Stimulated activated CD4-positive, alpha-beta T cell treated with anti-CD3 and anti-CD28 coated beads, Interleukin-2, amount 100 ng/mL, for 48 hours (primary cell): ENCODE data around the gene RSPH9.
A peak's percentile ranks its signal among the peaks of the same experiment; 100 is the strongest.
"Not testable (repeated sequence)": the region's sequence is repeated elsewhere in the genome, so short reads cannot be mapped to it uniquely, and the experiment has no call there.

ENCODE experiments used
- DNase-seq, 2 donors: peaks; one replicate each; pipeline ENCODE4 v3.0.0-alpha.2; 2020

RSPH9 gene

DNA sequence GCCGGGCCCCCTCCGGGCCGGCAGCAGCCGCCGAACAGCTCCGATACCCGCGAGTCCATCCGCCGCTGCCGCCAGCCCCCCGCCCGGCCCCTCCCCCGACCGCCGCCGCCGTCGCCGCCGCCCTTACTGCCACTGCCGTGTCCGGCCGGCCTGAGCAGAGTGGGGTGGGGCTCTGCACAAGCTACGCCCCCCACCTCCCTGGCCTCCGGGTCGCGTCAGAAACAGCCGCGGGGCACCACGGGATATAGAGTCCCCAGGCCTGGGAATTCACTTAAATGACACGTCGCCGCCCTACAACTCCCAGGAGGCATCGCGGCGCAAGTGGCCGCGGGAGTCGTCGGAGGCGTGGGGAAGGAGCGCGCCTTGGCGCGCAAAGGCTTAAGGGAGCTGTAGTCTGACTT is 15.7 kb upstream of the RSPH9 start, which contains the start of gene GTPBP2:
GTPBP2 (minus strand) TSS at position 161 of the 401 bp plus-strand sequence; CDS start at position 59, 102 bp downstream.
- peak; percentile 93 for DNase-seq

DNA sequence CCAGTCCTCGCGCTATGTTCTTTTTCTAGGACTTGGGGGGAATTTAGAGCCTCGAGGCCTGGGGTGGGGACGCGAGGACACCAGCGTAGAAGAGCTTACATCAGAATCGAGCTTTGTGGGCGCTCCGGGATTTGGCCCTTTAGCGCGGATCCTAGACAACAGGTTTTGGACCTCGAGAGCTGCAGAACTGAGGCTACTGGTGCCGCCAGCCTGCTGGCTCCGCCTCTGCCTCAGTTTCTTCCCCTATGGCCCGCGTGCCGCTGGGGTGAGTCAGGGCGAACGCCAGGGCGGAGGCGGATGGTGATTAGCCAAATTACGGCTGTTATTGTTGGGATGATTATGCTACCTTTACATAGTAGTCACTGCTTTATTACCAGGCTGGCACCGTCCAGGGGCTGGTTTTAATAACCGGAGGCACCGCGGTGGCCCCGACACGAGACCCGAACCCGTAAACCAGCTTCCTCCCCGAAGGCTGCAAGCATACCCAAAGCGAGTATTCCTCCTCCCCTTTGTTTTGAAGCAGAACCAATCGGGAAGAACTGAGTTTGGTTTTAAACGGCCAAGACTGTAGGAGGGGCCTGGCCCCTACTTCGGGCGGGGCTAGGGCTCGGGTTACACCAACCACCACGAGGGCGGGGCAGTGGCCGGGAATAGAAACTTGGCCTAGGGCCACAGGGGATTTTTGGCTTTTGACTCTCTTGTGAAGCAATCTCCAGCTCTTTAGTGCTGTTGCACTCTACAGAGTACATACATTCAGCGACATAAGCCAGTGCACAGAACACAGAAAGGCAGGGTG is 15.1 kb upstream of the RSPH9 start:
- peak; percentile 83 to 86 for DNase-seq

DNA sequence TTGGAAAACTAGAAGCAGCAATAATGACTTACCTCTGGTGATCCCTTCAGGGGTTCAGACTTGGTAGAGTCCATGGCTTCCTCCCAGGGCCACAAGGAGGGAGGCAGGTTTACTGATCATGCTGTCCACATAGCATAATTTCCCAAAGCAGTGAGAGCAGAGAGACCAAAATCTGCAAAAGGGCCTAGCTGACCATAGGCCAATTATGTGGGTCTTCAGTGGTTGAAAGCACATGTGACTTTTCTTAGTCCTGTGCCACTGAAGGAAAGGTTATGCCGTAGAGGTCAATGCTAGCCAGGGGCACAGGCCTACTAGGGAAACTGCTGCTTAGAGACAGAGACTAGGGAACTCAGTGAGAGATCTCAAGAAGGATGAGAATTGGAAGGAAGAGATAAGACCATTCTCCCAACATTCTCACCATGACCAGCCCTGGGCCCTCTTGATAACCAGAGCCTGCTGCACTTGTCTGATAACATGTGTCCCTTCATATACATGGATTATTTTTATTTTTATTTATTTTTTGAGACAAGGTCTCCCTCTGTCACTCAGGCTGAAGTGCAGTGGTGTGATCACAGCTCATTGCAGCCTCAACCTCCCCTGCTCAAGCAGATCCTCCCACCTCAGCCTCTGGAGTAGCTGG is 13.7 kb upstream of the RSPH9 start:
- no peak for DNase-seq

DNA sequence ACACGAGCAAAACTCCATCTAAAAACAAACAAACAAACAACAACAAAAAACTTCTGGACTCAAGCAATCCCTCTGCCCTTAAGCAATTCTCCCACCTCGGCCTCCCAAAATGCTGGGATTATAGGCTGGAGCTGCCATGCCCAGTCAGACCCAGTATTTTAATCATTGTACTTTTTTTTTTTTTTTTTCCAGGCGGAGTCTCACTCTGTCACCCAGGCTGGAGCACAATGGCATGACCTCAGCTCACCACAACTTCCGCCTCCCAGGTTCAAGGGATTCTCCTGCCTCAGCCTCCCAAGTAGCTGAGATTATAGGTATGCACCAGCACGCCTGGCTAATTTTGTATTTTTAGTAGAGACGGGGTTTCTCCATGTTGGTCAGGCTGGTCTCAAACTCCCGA is 11.8 kb upstream of the RSPH9 start:
- not testable (repeated sequence) for DNase-seq

DNA sequence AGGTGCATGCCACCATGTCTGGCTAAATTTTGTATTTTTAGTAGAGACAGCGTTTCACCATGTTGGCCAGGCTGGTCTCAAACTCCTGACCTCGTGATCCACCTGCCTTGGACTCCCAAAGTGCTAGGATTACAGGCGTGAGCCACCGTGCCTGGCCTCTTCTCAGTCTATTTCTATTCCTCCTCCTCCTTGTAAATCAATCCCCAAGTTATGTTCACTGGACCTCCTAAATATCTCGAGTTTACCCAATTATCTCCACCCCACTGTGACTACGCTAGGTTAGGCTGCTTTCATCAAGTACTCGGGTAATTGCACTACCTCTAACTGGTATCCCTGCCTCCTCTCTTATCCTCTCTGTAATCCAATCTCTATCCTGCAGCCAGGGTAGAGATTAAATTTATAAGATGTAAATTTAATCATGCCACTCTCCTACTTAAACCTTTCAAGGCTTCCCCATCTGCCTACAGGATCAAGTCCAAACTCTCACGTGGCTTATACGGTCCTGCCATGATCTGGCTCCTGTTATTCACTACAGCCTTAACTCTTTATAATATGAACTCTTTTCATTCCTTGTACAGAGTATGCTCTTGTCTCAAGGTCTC is 10.0 kb upstream of the RSPH9 start:
- no peak for DNase-seq

DNA sequence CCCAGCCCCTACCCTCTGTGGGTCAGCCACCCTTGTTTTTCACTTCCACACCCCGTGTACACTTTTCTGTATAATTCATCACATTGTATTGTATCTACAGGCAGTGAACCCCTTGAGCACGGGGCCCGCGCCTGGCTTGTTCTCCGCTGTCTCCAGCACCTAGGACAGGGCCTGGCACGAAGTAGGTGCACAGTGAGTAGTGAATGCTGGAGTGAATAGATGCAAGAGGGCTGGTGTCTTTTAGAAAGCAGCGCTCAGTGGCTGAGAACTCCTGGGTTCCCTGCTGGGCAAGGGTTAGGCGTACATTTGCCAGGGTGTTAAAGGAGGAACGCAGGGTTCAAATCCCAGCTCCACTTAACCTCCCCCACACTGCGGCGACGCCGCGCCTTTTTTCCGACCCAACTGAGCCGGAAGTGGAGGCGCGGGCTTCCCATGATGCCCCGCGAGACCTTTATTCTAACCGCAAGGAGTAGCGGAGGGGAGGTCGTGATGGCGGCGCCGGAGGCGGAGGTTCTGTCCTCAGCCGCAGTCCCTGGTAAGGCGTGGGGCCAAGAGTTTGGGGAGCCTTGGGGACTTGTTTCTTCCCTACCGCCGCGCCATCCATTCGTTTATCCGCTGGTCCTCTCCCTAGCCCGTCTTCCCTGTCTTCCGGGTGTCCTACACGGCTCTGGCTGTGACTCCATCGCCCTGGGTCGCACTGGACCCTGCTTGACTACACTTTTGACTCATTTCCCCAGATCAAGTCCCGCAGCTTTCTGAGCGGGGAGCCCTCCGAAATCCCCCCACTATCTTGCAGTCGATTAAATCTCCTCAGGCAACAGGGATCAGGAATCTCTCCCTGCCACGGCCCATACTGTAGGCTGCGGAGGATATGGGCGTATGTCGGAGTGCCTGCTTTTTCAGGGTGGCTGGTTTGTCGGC is 9.2 kb upstream of the RSPH9 start, which contains the start of gene MAD2L1BP:
MAD2L1BP (plus strand) TSS at position 454 of the 921 bp plus-strand sequence; CDS start at position 490, 36 bp downstream.
- DNase-seq = peak; percentile 79 to 86

DNA sequence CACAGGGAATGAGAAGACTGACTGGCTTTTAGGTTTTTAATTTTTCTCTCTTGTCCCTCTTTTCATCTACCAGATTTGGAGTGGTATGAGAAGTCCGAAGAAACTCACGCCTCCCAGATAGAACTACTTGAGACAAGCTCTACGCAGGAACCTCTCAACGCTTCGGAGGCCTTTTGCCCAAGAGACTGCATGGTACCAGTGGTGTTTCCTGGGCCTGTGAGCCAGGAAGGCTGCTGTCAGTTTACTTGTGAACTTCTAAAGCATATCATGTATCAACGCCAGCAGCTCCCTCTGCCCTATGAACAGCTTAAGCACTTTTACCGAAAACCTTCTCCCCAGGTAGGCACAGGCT is 8.6 kb upstream of the RSPH9 start:
- no peak for DNase-seq

DNA sequence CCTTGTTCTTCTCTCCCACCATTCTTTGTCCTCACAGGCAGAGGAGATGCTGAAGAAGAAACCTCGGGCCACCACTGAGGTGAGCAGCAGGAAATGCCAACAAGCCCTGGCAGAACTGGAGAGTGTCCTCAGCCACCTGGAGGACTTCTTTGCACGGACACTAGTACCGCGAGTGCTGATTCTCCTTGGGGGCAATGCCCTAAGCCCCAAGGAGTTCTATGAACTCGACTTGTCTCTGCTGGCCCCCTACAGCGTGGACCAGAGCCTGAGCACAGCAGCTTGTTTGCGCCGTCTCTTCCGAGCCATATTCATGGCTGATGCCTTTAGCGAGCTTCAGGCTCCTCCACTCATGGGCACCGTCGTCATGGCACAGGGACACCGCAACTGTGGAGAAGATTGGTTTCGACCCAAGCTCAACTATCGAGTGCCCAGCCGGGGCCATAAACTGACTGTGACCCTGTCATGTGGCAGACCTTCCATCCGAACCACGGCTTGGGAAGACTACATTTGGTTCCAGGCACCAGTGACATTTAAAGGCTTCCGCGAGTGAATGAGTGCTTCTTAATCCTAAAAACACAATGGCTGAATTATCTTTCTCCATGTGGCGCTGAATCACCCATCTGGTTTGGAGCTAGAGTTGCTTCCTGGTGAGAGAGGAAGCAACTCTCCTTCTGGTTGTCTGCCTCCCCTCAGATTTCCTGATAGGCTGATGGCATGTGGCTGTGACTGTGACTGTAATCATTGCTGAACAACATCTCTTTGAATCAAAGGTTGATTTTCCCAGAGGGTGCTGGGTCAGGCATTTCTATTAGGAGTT is 4.6 kb upstream of the RSPH9 start:
- no peak for DNase-seq

DNA sequence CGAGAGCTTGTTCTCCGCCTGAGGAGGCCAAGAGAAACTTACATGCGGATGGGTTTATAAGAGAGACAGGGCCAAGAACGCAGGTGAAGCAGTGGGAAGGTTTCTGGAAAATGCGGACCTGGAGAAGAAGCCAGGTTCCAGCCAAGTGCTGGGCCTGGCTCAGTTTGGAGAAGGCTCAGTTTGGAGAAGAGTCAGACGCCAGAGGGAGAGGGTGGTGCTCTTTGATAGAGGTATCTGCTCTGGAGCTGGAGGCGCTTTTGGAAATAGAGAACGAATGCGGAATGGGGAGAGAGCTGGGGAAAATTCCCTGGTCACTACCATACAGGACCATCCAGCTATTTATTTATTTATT is 753 bp downstream of the RSPH9 start:
- DNase-seq = no peak

DNA sequence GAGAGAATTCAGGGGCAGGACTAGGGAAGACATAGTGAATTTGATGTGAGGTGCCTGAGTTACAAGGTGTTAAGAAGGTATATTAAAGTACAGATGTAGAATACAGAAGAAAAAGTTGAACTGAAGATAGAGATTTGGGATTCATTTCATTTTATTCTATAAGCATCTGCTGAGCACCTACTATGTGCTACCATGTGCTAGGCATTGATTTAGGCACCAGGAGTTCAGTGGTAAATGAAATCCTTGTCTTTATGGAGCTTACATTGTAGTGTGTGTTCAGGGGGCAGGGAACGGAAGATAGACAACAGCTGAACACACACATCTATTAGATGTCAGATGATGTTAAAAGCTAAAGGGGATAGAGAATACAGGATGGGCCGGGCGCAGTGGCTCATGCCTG is 2.8 kb downstream of the RSPH9 start:
- DNase-seq = no peak

DNA sequence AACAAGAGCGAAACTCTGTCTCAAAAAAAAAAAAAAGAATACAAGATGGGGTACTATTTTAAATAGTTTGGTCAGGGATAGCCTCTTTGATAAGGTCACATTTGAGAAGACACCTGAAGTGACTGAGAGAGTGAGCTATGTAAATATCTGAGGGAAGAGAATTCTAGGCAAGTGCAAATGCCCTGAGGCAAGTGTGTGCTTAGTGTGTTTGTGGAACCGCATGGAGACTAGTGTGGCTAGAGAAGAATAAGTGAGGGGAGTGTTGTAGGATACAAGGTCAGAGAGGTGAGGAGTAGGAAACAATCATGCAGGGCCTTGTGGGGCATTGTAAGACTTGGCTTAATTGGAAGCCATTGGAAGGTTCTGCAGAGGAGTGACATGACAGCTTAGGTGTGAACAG is 3.4 kb downstream of the RSPH9 start:
- DNase-seq = no peak

DNA sequence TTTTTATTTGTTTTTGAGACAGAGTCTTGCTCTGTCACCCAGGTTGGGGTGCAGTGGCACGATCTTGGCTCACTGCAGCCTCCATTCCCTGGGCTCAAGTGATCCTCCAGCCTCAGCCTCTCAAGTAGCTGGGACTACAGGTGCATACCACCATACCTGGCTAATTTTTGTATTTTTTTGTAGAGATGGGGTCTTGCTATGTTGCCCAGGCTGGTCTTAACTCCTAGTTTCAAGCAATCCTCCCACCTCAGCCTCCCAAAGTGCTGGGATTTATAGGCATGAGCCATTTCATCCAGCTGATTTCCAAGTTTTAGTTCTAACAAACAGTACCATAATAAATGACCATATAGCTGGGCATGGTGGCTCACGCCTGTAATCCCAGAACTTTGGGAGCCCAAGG is 8.0 kb downstream of the RSPH9 start:
- not testable (repeated sequence) for DNase-seq

DNA sequence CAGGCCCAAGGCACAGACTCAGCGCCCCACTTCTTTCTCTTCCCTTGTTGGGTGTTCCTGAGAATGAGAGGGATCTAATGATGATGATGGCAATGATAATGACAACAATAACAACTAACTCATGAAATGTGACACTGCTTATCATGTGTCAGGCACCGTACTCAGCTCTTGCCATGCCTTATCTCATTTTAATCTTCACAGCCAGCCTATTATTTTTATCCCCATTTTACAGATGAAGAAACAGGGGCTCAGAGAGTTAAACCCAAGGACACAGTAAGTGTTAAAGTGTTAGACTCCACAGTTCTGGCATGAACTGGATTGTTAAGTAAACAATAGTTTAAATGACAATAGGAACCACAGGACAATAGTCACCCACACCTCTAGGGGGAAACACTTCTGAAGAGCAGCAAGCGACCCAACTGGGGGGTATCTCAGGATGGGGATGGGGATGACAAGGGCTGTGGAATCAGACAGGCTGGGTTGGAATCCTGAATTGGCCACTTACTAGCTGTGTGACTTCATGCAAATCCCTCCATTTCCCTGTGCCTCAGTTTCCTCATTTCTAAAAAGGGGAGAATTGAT is 12.5 kb downstream of the RSPH9 start:
- no peak for DNase-seq

DNA sequence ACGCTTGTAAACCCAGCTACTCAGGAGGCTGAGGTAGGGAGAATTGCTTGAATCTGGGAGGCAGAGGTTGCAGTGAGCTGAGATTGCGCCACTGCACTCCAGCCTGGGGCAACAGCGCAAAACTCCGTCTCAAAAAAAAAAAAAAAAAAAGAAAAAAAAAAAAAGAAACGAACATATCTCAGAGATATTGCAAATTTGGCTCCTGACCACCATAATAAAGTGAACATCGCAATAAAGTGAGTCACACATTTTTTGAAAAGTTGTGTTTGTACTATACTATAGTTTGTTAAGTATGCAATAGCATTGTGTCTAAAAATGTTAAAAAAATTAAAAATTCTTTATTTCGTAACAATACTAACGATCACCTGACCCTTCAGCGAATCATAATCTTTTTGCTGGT is 13.3 kb downstream of the RSPH9 start:
- DNase-seq = no peak

DNA sequence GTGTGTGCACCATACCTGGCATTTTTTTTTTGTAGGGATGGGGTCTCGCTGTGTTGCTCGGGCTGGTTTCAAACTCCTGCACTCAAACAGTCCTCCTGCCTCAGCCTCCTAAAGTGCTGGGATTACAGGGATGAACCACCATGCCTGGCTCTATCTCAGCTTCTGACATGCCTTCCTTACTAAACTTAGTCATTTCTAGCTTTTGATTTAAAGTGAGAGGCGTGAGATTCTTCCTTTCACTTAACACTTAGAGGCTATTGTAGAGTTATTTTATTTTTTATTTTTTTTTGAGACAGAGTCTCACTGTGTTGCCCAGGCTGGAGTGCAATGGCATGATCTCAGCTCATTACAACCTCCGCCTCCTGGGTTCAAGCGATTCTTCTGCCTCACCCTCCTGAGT is 18.1 kb downstream of the RSPH9 start:
- not testable (repeated sequence) for DNase-seq

DNA sequence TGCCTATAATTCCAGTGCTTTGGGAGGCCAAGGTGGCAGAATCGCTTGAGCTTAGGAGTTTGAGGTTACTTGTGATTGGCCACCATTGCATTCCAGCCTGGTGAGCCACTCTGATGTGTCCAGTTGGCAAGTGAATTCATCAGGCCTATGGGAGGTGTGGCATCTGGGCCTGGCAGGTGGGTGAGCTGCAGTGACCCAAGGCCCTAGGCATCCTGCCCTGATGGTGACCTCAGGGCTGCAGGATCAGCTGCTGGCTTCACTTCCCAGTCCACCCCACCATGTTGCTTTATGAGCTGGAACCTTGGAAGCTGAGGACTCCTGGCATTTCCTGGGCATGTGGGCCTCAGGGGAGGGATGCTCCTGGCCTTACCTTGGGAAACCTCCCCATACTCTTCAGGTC is 20.5 kb downstream of the RSPH9 start:
- no peak for DNase-seq

DNA sequence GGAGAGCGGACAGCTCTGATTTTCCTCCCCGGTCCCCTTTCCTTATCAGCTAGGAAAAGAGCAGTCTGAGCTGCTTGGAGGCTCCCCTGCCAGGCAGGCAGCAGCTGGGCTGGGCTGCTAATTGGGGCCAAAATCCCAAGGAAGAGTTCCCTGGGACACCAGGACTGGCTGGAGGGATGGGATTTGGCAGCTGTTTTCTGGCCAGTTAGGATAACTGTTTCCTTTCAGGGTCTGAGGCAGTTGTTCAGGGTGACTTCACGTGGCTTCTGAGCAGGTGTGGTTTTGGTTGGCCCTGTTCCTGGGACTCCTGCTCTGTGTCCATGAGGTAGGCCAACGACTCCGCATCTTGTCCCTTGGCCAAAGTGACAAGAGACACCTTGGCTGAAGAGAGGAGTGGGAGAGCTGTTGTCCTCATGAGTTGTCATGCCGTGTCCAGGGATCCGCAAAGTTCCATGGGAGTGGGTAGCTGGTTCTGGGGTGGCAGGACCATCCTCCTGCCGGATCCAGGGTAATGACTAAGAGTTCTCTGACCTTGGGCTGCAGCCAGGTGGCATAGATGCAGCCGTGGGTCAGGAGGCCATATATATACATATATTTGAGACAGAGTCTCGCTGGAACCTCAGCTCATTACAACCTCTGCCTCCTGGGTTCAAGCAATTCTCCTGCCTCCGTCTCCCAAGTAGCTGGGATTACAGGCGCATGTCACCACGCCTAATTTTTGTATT is 21.5 kb downstream of the RSPH9 start:
- no peak for DNase-seq

DNA sequence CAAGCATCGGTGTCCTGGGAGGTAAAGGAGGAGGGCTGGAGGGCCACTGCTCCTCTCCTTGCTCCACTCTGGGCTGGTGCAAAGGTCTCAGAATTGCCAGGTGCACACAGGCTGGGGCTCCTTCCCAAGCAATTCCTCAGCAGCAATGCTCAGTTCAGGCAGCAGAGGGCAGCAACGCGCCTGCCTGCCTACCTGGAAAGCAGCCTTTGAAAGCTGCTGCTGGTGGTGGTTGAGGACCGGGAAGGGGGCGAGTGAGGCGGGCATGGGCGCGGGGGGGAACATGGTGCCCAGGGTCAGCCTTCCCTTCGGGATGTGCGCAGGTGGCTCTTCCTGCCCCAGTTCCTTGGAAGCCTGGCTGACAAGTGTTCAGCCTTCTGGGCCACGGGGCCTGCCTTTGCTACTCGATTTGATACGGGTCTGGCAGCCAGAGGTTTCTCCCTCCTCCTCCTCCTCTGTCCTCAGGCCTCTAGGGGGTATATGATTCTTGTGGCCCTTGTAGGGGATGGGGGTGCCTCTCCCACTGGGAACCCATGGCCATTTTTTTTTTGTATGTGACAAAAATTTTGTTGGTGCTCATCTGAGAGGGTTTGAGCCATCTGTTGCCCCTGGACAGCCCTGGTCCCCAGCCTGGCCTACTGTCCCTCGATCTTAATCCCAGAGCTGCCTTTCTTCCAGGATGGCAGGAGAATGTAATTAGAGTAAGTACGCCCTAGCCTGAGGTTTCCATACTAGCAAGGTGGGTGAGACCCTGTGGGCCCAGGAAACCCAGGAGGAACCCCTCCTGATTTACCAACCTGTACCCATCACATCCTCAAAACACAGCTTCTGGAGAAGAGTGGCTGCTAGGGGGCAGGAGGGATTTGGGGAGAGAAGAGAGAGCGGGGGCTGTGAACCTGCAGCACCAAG is 22.7 kb downstream of the RSPH9 start:
- DNase-seq = peak; percentile 80 to 90

DNA sequence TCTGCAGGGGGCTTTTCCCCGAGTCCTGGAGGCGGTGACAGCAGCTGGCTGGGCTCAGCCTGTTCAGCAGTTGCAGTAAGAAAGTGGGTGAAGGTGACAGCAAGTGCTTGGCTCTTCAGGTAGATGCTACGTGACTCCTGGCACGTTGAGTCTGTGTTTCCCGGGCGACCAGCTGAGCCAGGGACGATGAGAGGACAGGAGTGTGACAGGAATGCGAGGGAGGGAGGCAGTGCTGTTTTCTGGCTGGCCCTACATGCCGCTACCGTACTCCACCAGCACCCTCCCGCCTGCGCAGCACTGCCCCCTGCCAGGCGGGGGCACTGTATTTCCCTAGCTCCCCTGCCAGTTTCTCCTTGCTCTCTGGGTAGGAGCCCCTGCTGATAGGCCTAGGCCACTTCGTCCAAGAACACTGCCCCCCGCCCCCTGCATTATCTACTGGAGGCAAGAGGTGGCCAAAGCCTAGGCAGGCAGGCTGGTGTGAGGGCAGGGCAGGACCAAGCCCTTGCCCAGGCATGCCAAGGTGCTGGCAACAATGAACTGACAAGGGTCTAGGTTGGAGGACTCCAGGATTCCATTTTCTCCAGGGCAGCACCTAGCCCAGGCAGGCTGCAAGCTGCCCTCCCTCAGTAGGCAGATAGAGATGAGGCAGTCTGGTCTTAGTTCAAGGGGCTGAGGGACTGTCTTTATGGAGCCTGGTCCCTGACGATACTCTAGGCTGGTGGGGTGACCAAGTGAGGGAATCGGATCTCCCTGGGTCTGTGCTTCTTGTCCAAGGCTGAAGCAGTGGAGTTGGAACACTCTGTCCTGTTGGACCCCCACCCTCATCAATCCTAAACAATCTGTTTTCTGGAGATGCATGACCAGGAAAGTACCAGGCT is 23.6 kb downstream of the RSPH9 start:
- DNase-seq = peak; percentile 35 to 59
